Trophoblast cell (in vitro differentiated cells and primary cell): ENCODE data around the gene SPTLC1.

Experiments
- DNase-seq, 2 donors: peaks; one replicate each; pipeline ENCODE4 v3.0.0-alpha.2; 2016
- H2AFZ ChIP-seq: 2 replicates; pipeline ENCODE4 v1.6.1; 2013; ENCODE audit warnings: low read length, moderate library complexity, mild to moderate bottlenecking; ENCODE audit not compliant: insufficient read depth, poor library complexity
- H2AK5ac ChIP-seq: 2 replicates; pipeline ENCODE4 v1.6.1; 2013; ENCODE audit warnings: mild to moderate bottlenecking, low read length
- H2BK120ac ChIP-seq: 2 replicates; pipeline ENCODE4 v1.6.1; 2013; ENCODE audit warnings: low read length, mild to moderate bottlenecking, moderate library complexity; ENCODE audit not compliant: insufficient read depth, poor library complexity
- H2BK12ac ChIP-seq: 2 replicates; pipeline ENCODE4 v1.6.1; 2013; ENCODE audit warnings: mild to moderate bottlenecking, low read length, moderate library complexity
- H2BK5ac ChIP-seq: 2 replicates; pipeline ENCODE4 v1.6.1; 2013; ENCODE audit warnings: low read length, low read depth, moderate library complexity, mild to moderate bottlenecking; ENCODE audit not compliant: poor library complexity
- H3K14ac ChIP-seq: 2 replicates; pipeline ENCODE4 v1.6.1; 2013; ENCODE audit warnings: mild to moderate bottlenecking, low read length
- H3K18ac ChIP-seq: 2 replicates; pipeline ENCODE4 v1.6.1; 2013; ENCODE audit warnings: mild to moderate bottlenecking, low read length
- H3K23ac ChIP-seq: 2 replicates; pipeline ENCODE4 v1.6.1; 2013; ENCODE audit warnings: low read length
- H3K27ac ChIP-seq: 2 replicates; pipeline ENCODE4 v1.5.1; 2013; ENCODE audit warnings: low read depth, mild to moderate bottlenecking, inconsistent platforms, low read length, moderate library complexity
- H3K27me3 ChIP-seq: 2 replicates; pipeline ENCODE4 v1.6.1; 2013; ENCODE audit warnings: inconsistent platforms, mild to moderate bottlenecking, low read length, moderate library complexity; ENCODE audit not compliant: insufficient read depth
- H3K36me3 ChIP-seq, 2 experiments: 1 replicate in 1 of 2; 2 replicates in 1 of 2; pipeline ENCODE4 v1.6.1; 2013; ENCODE audit warnings: low read length in 2 of 2, mild to moderate bottlenecking in 2 of 2, moderate library complexity in 1 of 2; ENCODE audit not compliant: insufficient read depth in 2 of 2, control insufficient read depth in 1 of 2
- H3K4ac ChIP-seq: 2 replicates; pipeline ENCODE4 v1.6.1; 2013; ENCODE audit warnings: low read depth, mild to moderate bottlenecking, low read length, moderate library complexity
- H3K4me1 ChIP-seq, 2 experiments: 1 replicate in 1 of 2; 2 replicates in 1 of 2; pipeline ENCODE4 v1.6.1; 2013; ENCODE audit warnings: low read length in 2 of 2, mild to moderate bottlenecking in 2 of 2, moderate library complexity in 1 of 2; ENCODE audit not compliant: insufficient read depth in 2 of 2, control insufficient read depth in 1 of 2
- H3K4me2 ChIP-seq: 2 replicates; pipeline ENCODE4 v1.6.1; 2013; ENCODE audit warnings: inconsistent platforms, mild to moderate bottlenecking, low read length, moderate library complexity
- H3K4me3 ChIP-seq: 2 replicates; pipeline ENCODE4 v1.5.1; 2013; ENCODE audit warnings: mild to moderate bottlenecking, low read depth, low read length, inconsistent platforms
- H3K79me1 ChIP-seq: one replicate; pipeline ENCODE4 v1.6.1; 2013; ENCODE audit warnings: low read length
- H3K79me2 ChIP-seq: 2 replicates; pipeline ENCODE4 v1.6.1; 2013; ENCODE audit warnings: low read length, mild to moderate bottlenecking; ENCODE audit not compliant: control insufficient read depth, insufficient read depth, poor library complexity
- H3K9ac ChIP-seq: 2 replicates; pipeline ENCODE4 v1.6.1; 2013; ENCODE audit warnings: mild to moderate bottlenecking, low read length
- H3K9me3 ChIP-seq: 2 replicates; pipeline ENCODE4 v1.6.1; 2013; ENCODE audit warnings: low read depth, mild to moderate bottlenecking, control low read depth, inconsistent platforms, low read length; ENCODE audit not compliant: insufficient read depth
- H4K12ac ChIP-seq: 2 replicates; pipeline ENCODE4 v1.6.1; 2013; ENCODE audit warnings: low read depth, mild to moderate bottlenecking, low read length, moderate library complexity
- H4K8ac ChIP-seq: 2 replicates; pipeline ENCODE4 v1.6.1; 2013; ENCODE audit warnings: low read depth, mild to moderate bottlenecking, low read length, moderate library complexity
- H4K91ac ChIP-seq: one replicate; pipeline ENCODE4 v1.6.1; 2013; ENCODE audit warnings: low read depth, mild to moderate bottlenecking, low read length, moderate library complexity
- WGBS: extraction: QIAGEN DNeasy Blood & Tissue Kit; methylation state at CpG from one replicate; pipeline ENCODE4 v1.1.7; 2013; ENCODE audit warnings: missing lambda C conversion rate; ENCODE audit not compliant: insufficient read length, insufficient coverage; ENCODE audit errors: extremely low coverage; 5-methylcytosine and 5-hydroxymethylcytosine counted together

The SPTLC1 gene

GRCh38 chr9:92061184-92061583 is 54.0 kb downstream of the SPTLC1 start:
- Histone ChIP-seq H3K79me2 (no peaks in the 10 kb centered on the region), H3K23ac (no peak overlapping the region), H3K27me3 (no peaks in the 10 kb centered on the region), H3K4me2 (no peak overlapping the region), H4K8ac (no peak overlapping the region), H3K9ac (no peak overlapping the region), H3K4me1 (no peaks in the 10 kb centered on the region), H2AK5ac (no peak overlapping the region), H3K4me3 (no peak overlapping the region), H2BK12ac (no peak overlapping the region), H2AFZ (no peak overlapping the region), H4K91ac (no peak overlapping the region), H2BK120ac (no peak overlapping the region), H3K18ac (no peak overlapping the region), H2BK5ac (no peak overlapping the region), H3K14ac (no peak overlapping the region), H4K12ac (no peak overlapping the region), H3K36me3 (peaks cover 9% of the 10 kb centered on the region in 2 experiments), H3K79me1 (no peaks in the 10 kb centered on the region), H3K4ac (no peak overlapping the region), H3K9me3 (peaks cover 1% of the 10 kb centered on the region), H3K27ac (no peak overlapping the region)
- DNase-seq, result no peak
- no CpG with 5 or more reads among the region's 2 CpGs for WGBS

DNA sequence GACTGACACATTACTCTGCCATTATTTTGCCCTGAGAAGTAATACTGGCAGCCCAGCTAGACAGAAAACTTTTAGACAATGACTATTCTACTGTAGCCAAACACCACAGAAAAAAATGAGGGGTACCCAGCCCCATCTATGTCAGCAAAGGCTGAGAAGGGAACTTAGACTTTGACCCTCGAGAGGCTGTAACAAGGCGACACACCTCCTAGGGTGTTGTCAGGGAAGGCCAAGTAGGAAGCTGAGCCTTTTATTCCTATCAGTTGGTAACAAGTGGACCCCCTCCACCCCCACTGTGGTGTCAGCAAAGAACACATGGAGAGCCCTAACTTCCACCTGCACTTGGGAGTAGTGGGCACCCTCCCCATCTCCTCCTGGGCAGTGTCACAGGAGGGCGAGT is 55.6 kb downstream of the SPTLC1 start:
- Histone ChIP-seq H3K27me3 (no peaks in the 10 kb centered on the region), H2BK12ac (no peak overlapping the region), H3K4ac (no peak overlapping the region), H3K23ac (no peak overlapping the region), H2AK5ac (no peak overlapping the region), H4K12ac (no peak overlapping the region), H3K4me3 (no peak overlapping the region), H3K27ac (no peak overlapping the region), H3K36me3 (peaks cover 9 to 12% of the 10 kb centered on the region in 2 experiments), H2AFZ (no peak overlapping the region), H3K18ac (no peak overlapping the region), H4K91ac (no peak overlapping the region), H3K4me2 (no peak overlapping the region), H4K8ac (no peak overlapping the region), H3K14ac (no peak overlapping the region), H3K4me1 (no peaks in the 10 kb centered on the region), H3K9ac (no peak overlapping the region), H2BK120ac (no peak overlapping the region), H3K79me1 (no peaks in the 10 kb centered on the region), H3K79me2 (no peaks in the 10 kb centered on the region), H3K9me3 (peaks cover 1% of the 10 kb centered on the region), H2BK5ac (no peak overlapping the region)
- DNase-seq, result no peak
- WGBS, result no CpG with 5 or more reads among the region's 3 CpGs

DNA sequence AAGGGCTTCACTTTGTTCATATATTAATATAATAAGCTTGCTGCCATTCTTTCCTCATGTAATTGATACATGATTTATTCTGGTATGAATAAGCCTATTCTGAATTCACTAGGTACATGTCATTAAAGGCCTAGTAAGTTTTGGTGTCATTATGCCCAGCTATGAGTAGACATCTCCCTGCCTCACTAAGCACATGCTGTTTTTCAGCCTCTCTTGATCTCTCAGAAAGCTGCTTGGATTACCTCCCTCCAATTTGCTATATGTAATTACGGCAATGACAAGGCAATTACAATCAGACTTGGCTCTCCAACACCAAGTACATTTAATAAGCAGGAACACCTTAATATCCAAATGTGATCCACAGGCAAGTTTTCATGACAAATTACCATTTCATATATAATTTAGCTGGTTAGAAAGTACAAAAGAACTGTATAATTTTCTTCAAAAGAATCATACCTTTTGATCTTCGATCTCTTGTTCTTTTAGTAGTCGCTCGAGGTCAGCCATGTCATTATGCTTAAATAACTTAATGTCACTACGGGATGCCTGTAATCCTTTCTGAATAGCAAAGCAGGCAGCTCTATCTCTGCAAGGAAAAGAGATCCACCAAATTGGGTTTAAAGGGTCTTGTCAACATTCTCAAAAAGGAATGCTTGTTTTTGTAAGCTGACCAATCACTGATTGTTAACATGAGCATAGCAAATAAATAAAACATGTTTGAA is 56.3 kb downstream of the SPTLC1 start:
- peaks cover 1% of the 10 kb centered on the region for H3K9me3 ChIP-seq
- H4K12ac ChIP-seq, result no peak overlapping the region
- no peaks in the 10 kb centered on the region for H3K27me3 ChIP-seq
- H3K4ac ChIP-seq, result no peak overlapping the region
- H3K4me3 ChIP-seq, result no peak overlapping the region
- no peaks in the 10 kb centered on the region for H3K79me2 ChIP-seq
- peaks cover 12 to 14% of the 10 kb centered on the region in 2 experiments for H3K36me3 ChIP-seq
- no peak overlapping the region for H3K4me2 ChIP-seq
- no peak overlapping the region for H2BK12ac ChIP-seq
- no peak overlapping the region for H2BK120ac ChIP-seq
- H3K79me1 ChIP-seq, result no peaks in the 10 kb centered on the region
- no peak overlapping the region for H3K14ac ChIP-seq
- no peak overlapping the region for H4K8ac ChIP-seq
- no peak overlapping the region for H3K9ac ChIP-seq
- WGBS, result no CpG with 5 or more reads among the region's 5 CpGs
- no peak overlapping the region for H4K91ac ChIP-seq
- no peak overlapping the region for H3K27ac ChIP-seq
- no peaks in the 10 kb centered on the region for H3K4me1 ChIP-seq
- no peak overlapping the region for H2AFZ ChIP-seq
- H3K18ac ChIP-seq, result no peak overlapping the region
- no peak overlapping the region for H3K23ac ChIP-seq
- no peak for DNase-seq
- no peak overlapping the region for H2AK5ac ChIP-seq
- no peak overlapping the region for H2BK5ac ChIP-seq

- H3K14ac ChIP-seq, result no peak overlapping the region
- H3K79me2 ChIP-seq, result no peaks in the 10 kb centered on the region
- no peak overlapping the region for H3K18ac ChIP-seq
- no peak overlapping the region for H3K4ac ChIP-seq
- no peaks in the 10 kb centered on the region for H3K27me3 ChIP-seq
- no peak overlapping the region for H2AK5ac ChIP-seq
- no peak overlapping the region for H4K91ac ChIP-seq
- H3K4me1 ChIP-seq, result no peaks in the 10 kb centered on the region
- no peak overlapping the region for H2AFZ ChIP-seq
- no peak for DNase-seq
- H2BK120ac ChIP-seq, result no peak overlapping the region
- H4K8ac ChIP-seq, result no peak overlapping the region
- peaks cover 12 to 14% of the 10 kb centered on the region in 2 experiments for H3K36me3 ChIP-seq
- no peak overlapping the region for H4K12ac ChIP-seq
- H2BK12ac ChIP-seq, result no peak overlapping the region
- no peak overlapping the region for H3K9ac ChIP-seq
- peaks cover 1% of the 10 kb centered on the region for H3K9me3 ChIP-seq
- H3K79me1 ChIP-seq, result no peaks in the 10 kb centered on the region
- no peak overlapping the region for H3K23ac ChIP-seq
- no peak overlapping the region for H2BK5ac ChIP-seq
- no peak overlapping the region for H3K4me3 ChIP-seq
- H3K4me2 ChIP-seq, result no peak overlapping the region
- H3K27ac ChIP-seq, result no peak overlapping the region
Measured at GRCh38 chr9:92058026-92058425, 57.2 kb downstream of the SPTLC1 start.
